Measurements from ENCODE around the gene HEXIM2. TPM values are rescaled to one million over a fixed set of nuclear protein-coding genes. Genes with fewer than 3 reads are reported as not detected.

Gene HEXIM2
- polyA plus RNA-seq, 1 of the 3 experiments (the other 2 are of a cell fraction), result 9.3 TPM

- H4K20me1 ChIP-seq (ENCODE audit: insufficient read depth), result no peaks in the 10 kb centered on the region
- H3K4me2 ChIP-seq, result peak overlapping the region; percentile 88; the same call in 1 of the 2 replicates
- H3K9me3 ChIP-seq, result no peaks in the 10 kb centered on the region
- H3K9me2 ChIP-seq, result no peaks in the 10 kb centered on the region
- H2AFZ ChIP-seq (ENCODE audit: low read depth), result no peak overlapping the region
- H3K79me2 ChIP-seq (ENCODE audit: insufficient read depth), result peaks cover 70% of the 10 kb centered on the region
- 68% methylated on average over 8 of the region's 13 CpGs for WGBS (ENCODE audit: low lambda C conversion rate)
- no peak overlapping the region for H3K4me3 ChIP-seq (ENCODE audit: low read depth in 2 of 2, low read length in 1 of 2)
- no peak for TF ChIP-seq TEAD4 (IDR thresholded peaks at IDR 0.05; ENCODE audit: borderline replicate concordance, insufficient read depth)
- TF ChIP-seq GABPA (IDR thresholded peaks at IDR 0.05; ENCODE audit: low read depth), result no peak
- no peak for TF ChIP-seq GATA2 (CRISPR knock-in tag; IDR thresholded peaks at IDR 0.05)
- TF ChIP-seq, protein P1, sequence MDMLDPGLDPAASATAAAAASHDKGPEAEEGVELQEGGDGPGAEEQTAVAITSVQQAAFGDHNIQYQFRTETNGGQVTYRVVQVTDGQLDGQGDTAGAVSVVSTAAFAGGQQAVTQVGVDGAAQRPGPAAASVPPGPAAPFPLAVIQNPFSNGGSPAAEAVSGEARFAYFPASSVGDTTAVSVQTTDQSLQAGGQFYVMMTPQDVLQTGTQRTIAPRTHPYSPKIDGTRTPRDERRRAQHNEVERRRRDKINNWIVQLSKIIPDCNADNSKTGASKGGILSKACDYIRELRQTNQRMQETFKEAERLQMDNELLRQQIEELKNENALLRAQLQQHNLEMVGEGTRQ (IDR thresholded peaks at IDR 0.05; ENCODE audit: borderline replicate concordance, low read depth, low read length), result no peak
- TF ChIP-seq TCF12 (IDR thresholded peaks at IDR 0.05), result no peak
- no peak for TF ChIP-seq IRF3 (IDR thresholded peaks at IDR 0.05; ENCODE audit: low read depth, low read length)
- TF ChIP-seq CTCF (IDR thresholded peaks at IDR 0.05), result no peak
- TF ChIP-seq ELF1 (IDR thresholded peaks at IDR 0.05), result no peak
- no peak for TF ChIP-seq EP300 (IDR thresholded peaks at IDR 0.05; ENCODE audit: borderline replicate concordance in 1 of 2, low read depth in 1 of 2, low read length in 1 of 2)
- no peak for TF ChIP-seq REST (IDR thresholded peaks at IDR 0.05; ENCODE audit: low read depth, low read length)
- no peaks in the 10 kb centered on the region for H3K27me3 ChIP-seq (ENCODE audit: insufficient read depth)
- DNase-seq, result no peak
- H3K27ac ChIP-seq (ENCODE audit: low read depth in 2 of 2, low read length in 1 of 2), result peak overlapping the region in 1 of 2 experiments; percentile 65; a peak in 1 of 4 replicates
- H3K4me1 ChIP-seq (ENCODE audit: control insufficient read depth in 1 of 2, insufficient read depth in 2 of 2, low read depth in 1 of 2, low read length in 1 of 2), result peaks cover 23 to 29% of the 10 kb centered on the region in 2 experiments; a peak in 3 of 4 replicates
- no peak overlapping the region; the same call in 1 of the 2 replicates for H3K9ac ChIP-seq
- peaks cover 17% of the 10 kb centered on the region for H3F3A ChIP-seq (replicated peaks; ENCODE audit: insufficient read depth)
- H3K36me3 ChIP-seq (replicated peaks in 1 of 2; ENCODE audit: control insufficient read depth in 1 of 2, insufficient read depth in 2 of 2, low read length in 1 of 2), result peaks cover 0 to 5% of the 10 kb centered on the region in 2 experiments
- POLR2A ChIA-PET, result no interaction called here
- CTCF ChIA-PET, result interaction anchor here (0.7 to 10.8 kb wide), 11 partner anchors 12 to 212 kb away, joined by 3 to 194 read pairs (median 4); no protein-coding TSS in a partner anchor
These were observed 31.6 kb upstream of the HEXIM2 start for GRCh38 chr17:45129940-45130680.
